GM19043 (cell line): ENCODE measurements around the gene HK2.

Experiments
- ATAC-seq: cut with Tn5 transposase; IDR thresholded peaks from one replicate; pipeline ENCODE4 v1.9.1; 2021; ENCODE audit warnings: low read depth; ENCODE audit not compliant: unreplicated experiment

HK2 gene

DNA sequence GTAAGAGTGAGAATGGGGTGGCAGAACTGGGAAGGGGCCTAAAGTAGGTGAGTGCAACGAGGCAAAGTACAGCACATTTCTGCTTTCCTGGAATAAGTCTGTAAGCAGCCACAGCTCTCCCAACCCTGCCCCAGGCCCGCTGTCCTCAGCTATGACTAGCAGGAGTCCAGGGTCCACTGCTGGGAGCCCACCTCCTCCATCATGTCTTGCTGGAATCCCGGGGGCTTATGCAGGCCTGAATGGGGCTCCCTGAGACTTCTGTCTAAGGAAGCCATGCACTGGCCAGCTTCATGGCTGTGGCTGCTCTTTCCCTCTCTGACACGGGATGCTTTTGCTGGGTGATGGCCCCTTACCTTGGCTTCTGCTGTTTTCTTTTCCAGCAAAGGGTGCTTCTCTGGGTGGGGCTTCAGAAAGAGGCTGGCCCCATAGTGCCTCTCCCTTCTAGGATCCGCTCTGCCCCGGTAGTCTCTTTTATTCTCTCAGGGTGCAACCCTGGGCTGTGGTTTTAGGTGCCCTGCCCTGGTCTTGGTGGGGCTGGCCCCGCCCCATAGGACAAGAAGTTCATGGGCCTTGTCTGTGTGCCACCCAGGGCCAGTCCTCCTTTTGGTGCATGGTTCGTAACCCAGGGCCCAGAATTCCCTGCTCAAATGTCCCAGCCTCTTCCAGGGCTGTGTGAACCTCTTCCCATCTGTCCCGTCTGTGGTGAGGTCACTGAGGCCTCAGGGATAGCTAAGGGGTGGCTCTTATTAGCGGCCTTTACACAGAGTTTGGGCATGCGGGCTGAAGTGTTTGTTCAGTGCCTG is 90.7 kb downstream of the HK2 start:
- ATAC-seq: no peak

DNA sequence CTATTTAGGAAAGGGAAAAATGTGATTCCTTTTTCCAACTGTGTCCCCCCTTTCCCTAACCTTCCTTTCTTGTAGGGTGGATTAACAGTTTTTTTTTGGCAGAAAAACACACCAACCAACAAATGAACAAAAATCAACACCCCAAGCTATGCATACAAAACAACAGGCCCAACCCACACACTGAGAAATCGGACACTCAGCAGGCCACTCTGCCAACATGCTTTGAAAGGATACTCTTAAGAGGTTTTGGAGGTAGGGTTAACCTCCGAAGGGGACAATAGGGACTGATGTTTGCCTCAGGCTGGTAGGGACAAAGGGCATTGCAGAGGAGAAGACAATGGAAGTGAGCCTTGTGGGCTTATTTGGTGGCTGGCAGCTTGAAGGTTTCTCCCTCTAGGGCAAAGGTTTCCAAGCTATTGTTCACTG is 91.4 kb downstream of the HK2 start:
- ATAC-seq: no peak

DNA sequence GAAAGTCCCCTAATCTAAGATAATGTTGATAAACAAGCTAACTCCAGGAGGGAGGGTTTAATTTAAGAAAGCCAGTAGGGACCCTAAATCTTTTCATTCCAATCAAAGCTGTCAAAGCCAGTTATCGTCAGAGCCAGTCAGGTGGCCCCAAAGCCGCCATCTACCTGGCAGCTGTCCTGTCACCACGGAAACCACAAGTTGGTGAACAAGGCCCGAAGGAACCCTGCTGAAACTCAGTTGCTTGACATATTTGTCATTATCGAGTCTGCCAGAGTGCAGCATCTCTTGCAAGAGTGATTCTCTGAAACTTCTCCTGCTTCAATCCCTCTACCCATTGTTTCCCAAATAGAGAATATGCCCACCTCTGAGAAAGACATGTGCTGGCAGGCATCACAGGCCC is 93.7 kb downstream of the HK2 start:
- ATAC-seq: no peak

DNA sequence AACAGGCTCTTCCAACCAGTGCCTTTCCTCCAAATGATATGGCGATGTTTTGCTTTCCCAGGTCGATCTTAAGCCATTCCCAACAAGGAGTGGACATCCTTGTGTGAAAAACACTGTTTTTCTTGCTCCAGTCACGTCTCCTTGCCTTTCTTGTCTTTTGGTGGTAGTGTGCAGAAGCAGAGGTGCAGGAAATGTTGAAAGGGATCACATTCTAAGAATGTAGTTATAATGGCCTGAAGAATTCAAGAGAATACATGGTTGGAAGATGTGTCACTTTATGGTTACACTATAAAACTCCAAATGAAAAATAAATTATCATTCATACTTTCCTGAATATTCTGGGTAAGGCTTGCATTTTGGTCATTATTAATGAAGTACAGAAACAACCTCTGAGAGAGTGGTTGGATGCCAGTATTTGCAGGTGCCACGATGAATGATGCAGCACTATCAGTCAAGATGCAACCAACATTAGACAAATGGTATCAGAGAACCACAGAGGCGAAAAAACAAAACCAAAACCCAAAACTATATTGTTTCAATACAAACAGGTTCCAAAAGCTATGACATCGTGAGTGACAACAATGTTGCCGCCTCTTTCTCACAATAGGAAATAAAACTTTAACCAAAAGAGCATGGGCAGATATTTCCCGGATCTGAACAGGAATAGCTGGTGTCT is 97.0 kb downstream of the HK2 start:
- ATAC-seq: no peak

DNA sequence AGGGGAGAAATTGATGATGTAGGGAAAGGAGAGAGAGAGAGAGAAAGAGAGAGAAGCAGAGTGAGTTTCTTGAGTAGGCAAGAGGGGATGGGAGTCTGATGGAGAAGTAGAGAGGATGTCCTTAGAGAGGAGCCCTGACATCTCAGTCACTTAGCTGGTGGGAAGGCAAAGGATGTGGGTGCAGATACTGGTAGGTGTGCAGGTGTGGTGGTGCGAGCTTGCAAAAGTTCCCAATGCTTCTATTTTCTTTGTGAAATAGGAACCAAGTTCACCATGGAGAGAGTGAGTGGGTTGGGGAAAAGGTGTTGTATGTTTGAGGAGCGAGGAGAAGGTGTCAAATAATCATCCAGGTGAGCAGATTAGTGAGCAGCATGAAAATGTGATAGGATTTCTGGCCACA is 98.0 kb downstream of the HK2 start:
- ATAC-seq: no peak

DNA sequence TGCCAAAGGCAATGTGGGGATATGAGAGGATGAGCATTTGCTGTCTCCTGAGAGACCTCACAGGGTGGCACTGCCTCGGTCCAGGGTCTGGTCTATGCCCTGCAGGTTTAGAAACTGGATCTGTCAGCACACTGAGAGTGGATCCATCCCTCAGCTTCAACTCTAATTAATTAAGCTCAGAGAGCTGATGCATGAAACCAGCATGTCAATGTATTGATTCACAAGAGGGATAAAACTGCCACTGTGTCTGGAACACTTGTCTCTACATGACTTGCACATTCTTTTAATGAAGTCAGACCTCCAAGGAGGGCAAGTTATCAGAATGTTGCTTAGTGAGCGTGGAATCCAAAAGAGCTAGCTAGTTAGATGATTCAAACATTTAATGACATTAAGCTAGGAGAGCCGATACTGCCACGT is 102.1 kb downstream of the HK2 start:
- ATAC-seq: no peak

DNA sequence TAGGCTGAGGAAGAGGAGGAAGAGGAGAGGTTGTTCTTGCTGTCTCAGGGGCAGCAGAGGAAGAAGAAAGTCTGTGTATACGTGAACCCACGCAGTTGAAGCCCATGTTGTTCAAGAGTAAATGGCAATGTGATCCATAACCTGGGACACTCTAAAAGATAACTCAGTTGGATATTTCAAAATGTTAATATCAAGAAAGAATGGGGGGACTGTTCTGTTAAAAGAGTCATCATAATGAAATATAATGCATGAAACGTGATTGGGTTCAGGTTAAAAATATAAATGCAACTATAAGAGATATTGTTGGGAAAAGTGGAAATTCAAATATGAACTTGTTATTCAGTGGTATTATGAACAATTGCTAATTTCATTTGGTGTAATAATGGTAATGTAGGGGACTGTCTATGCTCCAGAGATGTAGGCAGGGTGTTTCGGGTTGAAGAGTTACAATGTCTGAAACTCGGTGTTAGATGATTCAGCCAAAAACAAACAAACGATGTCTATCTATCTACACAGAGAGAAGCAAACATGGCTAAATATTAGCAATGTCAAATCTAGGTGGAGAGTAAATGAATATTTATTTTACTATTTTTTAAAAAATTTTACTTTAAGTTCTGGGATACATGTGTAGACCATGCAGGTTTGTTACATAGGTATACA is 103.4 kb downstream of the HK2 start:
- no peak for ATAC-seq

DNA sequence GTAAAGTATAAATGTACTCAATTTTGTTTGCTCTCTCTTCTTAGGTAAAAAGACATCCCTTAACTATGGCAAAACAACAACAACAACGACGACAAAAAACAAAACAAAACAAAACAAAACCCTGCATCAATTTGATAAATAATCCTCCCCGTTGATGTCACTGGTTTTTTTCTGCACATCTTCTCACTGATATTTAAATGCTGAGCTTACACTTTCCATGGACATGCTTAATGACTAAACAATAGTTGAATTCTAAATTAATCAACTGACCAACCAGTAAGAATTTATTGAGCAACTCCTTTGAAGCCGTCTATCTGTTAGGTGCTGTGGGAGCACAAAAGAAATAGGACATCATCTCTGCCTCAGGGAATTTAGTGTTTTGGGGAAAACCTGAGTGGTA is 104.3 kb downstream of the HK2 start:
- ATAC-seq: no peak

DNA sequence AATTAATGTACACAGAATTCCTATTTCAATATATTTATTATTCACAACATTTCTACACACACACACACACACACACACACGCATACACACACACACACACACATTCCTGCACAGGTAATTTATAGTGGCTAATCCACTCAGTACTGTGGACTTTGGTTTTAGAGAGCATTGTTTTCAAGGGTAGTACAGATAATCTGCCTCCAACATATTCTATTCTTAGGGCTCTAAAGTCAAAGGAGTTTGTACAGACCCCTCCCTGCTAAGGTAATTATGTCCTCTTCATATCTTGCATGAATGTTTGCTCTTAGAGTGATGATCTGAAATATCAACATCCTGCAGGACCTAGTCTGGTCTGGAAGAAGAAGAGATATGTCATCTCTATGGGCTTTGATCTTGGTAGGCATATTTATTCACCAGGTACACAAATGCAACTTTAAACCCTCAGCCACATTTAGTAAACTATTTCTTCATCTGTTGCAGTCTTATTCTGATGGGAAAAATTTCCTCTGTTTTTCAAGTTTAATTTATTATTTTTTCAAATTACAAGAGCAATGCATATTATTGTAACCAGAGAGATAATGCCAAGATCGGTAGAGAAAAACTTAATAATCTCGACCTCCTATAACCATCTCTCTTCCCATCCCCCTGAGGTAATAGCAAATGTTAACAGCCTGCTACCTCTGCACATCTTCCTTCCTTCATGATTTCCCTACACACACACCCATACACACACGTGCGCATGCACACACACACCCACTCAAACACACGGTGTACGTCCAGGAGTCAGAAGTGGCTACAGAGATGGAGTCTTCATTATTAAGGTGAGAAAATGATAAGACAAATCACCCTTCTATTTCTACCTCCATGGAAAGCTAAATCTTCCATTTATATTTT is 106.2 kb downstream of the HK2 start:
- ATAC-seq: no peak

DNA sequence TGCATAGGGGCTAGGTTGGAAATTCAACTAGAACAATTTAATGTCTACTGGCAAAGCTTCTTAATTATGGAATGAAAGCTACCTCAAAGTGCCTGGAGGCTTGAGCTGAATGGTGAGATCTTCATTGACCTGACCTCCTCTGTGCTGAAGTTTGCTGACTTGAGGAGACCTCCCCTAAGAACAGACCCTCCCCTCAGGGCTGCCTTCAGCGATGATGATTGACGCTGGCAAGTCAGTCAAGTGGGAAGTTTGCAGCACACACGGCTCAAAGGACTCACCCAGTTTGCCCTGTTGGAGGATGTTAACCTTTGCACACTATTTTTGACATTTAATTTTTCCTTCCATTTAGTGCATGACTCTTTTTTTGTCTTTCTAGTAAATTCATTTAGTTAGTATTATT is 107.4 kb downstream of the HK2 start:
- no peak for ATAC-seq

DNA sequence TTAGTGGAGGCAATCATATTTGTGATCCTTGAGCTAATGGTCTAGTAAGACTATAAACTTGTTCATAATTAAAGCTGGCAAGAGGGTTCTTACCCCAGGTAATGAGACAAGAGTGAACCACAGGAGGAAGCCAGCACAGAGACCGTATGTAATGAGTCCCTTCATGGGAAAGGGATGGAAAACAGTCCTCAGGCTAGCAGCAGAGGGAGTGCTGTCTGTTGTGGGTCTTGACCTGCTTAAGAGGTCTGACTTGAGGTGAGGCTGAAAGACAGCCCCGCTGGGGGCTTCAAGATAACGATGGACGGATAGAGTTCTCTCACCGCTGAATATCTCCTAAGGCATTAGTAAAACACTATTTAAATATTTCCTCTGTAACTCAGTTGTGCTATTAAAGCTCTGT is 108.3 kb downstream of the HK2 start:
- ATAC-seq: no peak
